ENCODE results near the gene SEMA6B. TPM values are rescaled to one million over a fixed set of nuclear protein-coding genes. Genes with fewer than 3 reads are reported as not detected.
A peak's percentile ranks its signal among the peaks of the same experiment; 100 is the strongest.
"Not testable (repeated sequence)": the region's sequence is repeated elsewhere in the genome, so short reads cannot be mapped to it uniquely, and the experiment has no call there.

Gene SEMA6B
- total RNA-seq, 1 donor from 2014 or later: 107 TPM

GRCh38 chr19:4528843-4529242 is 30.6 kb downstream of the SEMA6B start:
- DNase-seq (ENCODE audit: low read depth, low spot score): no peak

- not testable (repeated sequence) for DNase-seq (ENCODE audit: low read depth, low spot score)
Measured at GRCh38 chr19:4527377-4527776, 32.1 kb downstream of the SEMA6B start.

GRCh38 chr19:4525563-4526002 is 33.9 kb downstream of the SEMA6B start:
- DNase-seq (ENCODE audit: low read depth, low spot score): no peak

GRCh38 chr19:4524808-4525562 is 34.5 kb downstream of the SEMA6B start:
- no peak for DNase-seq (ENCODE audit: low read depth, low spot score)

GRCh38 chr19:4523306-4524110 is 36.0 kb downstream of the SEMA6B start:
- DNase-seq (ENCODE audit: low read depth, low spot score): peak; percentile 20

GRCh38 chr19:4522291-4523002 is 37.0 kb downstream of the SEMA6B start:
- no peak for DNase-seq (ENCODE audit: low read depth, low spot score)

GRCh38 chr19:4521888-4522242 is 37.6 kb downstream of the SEMA6B start:
- no peak for DNase-seq (ENCODE audit: low read depth, low spot score)

- DNase-seq (ENCODE audit: low read depth, low spot score): no peak
Measured at GRCh38 chr19:4521170-4521887, 38.2 kb downstream of the SEMA6B start.

GRCh38 chr19:4519521-4520277 is 39.8 kb downstream of the SEMA6B start:
- DNase-seq (ENCODE audit: low read depth, low spot score): no peak

GRCh38 chr19:4519172-4519496 is 40.4 kb downstream of the SEMA6B start:
- no peak for DNase-seq (ENCODE audit: low read depth, low spot score)

- no peak for DNase-seq (ENCODE audit: low read depth, low spot score)
Measured at GRCh38 chr19:4518345-4519171, 40.9 kb downstream of the SEMA6B start, which contains the start of gene PLIN4. Gene PLIN4 (minus strand): TSS chr19:4518486. CDS start chr19:4518272, 214 bp downstream.

GRCh38 chr19:4517451-4518057 is 41.9 kb downstream of the SEMA6B start:
- DNase-seq (ENCODE audit: low read depth, low spot score): no peak

GRCh38 chr19:4516939-4517300 is 42.6 kb downstream of the SEMA6B start:
- DNase-seq (ENCODE audit: low read depth, low spot score): no peak

- DNase-seq (ENCODE audit: low read depth, low spot score): no peak
Measured at GRCh38 chr19:4516199-4516938, 43.1 kb downstream of the SEMA6B start.

- no peak for DNase-seq (ENCODE audit: low read depth, low spot score)
Measured at GRCh38 chr19:4515732-4516131, 43.8 kb downstream of the SEMA6B start.

GRCh38 chr19:4513248-4513647 is 46.2 kb downstream of the SEMA6B start:
- DNase-seq (ENCODE audit: low read depth, low spot score): no peak

- no peak for DNase-seq (ENCODE audit: low read depth, low spot score)
Measured at GRCh38 chr19:4512070-4512469, 47.4 kb downstream of the SEMA6B start.

GRCh38 chr19:4511300-4512054 is 48.0 kb downstream of the SEMA6B start:
- no peak for DNase-seq (ENCODE audit: low read depth, low spot score)
